Measurements from ENCODE around the gene MEN1. TPM values are rescaled to one million over a fixed set of nuclear protein-coding genes. Genes with fewer than 3 reads are reported as not detected.

The MEN1 gene
- total RNA-seq (2022; extraction: Qiagen RNA extraction) = 32.0 to 45.4 TPM (median 44.1 TPM) in 5 replicates

GRCh38 chr11:64810271-64810890, at the start of gene MEN1:
TSS of gene MEN1 (minus strand) at chr11:64810551. CDS start at chr11:64810109, 442 bp downstream.

GRCh38 chr11:64844330-64845128, 34.2 kb upstream of the MEN1 start, which contains the start of gene CDC42BPG:
TSS of gene CDC42BPG (minus strand) at chr11:64844653. CDS start at chr11:64844569, 84 bp downstream.

DNA sequence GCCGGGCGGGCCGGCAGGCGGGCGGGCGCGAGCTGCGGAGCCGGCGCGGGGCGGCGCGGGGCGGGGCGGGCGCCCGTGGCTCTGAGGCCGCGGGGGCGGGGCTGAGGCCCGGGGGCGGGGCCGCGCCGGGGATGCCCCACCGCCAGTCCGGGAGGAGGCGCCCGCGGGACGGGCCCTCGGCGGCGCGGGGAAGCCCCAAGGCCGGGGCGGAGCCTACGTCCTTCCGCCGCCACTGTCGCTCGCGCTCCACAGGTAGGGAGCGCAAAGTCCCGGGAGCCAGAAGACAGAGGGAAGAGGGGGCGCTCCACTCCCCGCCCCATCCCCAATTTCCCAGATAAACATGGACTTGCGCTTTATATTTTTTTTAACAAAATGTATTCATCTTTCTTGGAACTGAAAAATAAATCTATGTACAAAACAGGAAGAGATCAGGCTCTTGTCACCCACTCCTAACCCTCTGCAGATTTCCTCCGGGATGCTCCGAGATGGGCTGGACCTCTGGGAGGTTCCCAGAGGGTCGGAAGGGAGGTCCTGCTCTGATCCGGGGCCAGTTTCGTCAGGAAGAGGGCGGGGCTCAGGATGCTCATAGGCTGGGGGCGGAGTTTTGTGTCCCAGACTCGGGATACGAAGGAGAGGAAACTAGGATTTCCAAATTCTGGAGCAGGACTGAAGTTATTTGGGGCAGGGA, 7.0 kb downstream of the MEN1 start, which contains the start of gene MAP4K2:
Gene MAP4K2 (minus strand): TSS at position 57 of the 688 bp plus-strand sequence. CDS start 65 bp downstream, outside the sequence.

DNA sequence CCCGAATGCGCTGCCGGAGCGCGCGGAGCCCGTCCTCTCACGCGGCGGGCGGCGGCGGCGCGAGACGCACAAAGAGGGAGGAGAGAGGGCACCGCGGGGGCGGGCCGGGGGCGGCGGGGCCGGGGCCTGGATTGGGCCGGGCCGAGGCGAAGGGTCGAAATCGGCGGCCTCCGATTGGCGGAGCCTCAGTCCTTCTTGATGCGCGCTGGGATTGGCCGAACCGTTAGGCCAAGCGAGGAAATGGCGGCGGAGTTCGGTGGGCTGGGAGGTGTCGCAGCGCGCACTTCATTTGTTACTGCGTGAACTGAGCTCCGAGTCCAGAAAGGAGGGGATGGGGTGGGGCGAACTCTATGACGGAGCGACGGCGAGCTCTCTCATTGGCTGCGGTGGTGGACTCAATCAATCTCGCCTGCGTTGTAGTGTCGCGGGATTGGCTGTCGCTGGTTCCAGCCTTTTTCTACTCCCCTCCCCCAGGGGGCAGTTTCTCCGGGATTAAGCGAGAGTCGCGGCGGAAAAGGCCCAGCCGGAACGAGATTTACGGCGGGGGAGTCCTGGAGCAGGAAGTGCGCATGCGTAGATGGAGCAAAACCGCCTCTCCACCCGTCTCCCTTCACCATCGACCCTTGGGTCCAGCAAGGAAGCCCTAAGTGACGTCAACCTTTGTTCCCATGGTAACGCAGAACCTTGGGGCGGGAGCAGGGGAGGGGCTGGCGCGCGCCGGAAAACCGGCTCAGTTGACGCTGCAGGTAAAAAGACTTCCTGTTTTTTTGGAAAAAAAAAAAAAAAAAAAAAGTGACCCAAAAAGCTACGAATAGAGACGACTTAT, 31.7 kb downstream of the MEN1 start, which contains the start of gene SF1:
Gene SF1 (minus strand): TSS at position 70 of the 826 bp plus-strand sequence. CDS start 150 bp downstream, outside the sequence.

DNA sequence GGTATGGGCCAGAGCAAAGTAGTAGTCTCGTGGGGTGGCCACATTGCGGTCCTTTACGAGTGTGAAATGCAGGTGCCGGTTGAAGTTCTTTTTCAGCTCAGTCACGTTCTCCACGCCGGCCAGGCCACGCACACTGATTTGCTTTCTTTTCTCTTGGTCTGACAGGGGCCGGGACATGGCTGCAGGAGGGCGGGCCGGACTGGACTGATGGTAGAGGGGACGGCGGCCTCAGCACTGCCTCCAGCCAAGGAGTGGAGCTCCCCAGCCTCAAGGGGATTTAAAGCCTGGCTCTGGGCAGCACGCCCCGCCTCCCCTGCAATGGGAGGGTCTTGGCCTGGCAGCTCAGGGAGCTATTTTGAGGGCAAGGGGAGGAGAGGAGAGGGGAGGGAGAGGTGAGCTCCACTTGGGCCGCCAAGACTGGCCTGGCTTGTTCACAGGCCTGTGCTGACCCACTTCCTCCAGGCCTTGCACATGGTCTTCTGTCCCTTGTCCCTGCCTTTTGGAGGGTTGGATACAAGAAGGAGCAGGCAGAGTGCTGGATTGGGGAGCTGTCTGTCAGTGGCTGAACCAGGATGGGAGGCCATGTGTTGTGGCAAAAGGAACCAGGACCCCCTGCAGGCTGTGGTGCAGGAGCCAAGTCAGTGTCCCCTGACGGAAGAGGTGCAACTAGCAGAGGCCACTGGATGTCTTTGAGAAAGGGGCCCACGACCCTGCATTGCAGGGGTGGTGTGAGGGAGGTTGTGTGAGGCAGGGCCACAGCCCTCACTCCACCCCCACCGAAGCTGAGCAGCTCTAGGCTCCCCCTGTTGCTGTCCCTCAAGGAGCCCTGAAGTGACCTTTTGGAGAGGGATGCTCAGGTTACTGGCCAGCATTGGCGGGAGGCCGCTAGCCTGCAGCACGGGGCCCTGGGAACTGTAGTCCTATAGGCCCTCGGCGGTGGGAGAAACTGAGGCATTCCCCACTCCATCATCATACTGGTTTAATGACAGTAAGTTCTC, 50.3 kb downstream of the MEN1 start, which contains the start of gene PYGM:
Gene PYGM (minus strand): TSS at position 253 of the 998 bp plus-strand sequence. CDS start 76 bp downstream, at position 177.

Other genes starting within 250 kb of the MEN1 start
- gene SLC22A12, start 219.3 kb downstream of the MEN1 start, total RNA-seq (2022; extraction: Qiagen RNA extraction) = not detected in 5 replicates
- 0.15 to 0.40 TPM (median 0.23 TPM) in 5 replicates for gene NRXN2, start 87.4 kb downstream of the MEN1 start, total RNA-seq (2022; extraction: Qiagen RNA extraction)
- gene RASGRP2, start 66.4 kb downstream of the MEN1 start, total RNA-seq (2022; extraction: Qiagen RNA extraction) = 1.0 to 1.5 TPM (median 1.1 TPM) in 5 replicates
- 0.18 to 0.54 TPM (median 0.25 TPM) in 5 replicates for gene PYGM, start 50.6 kb downstream of the MEN1 start, total RNA-seq (2022; extraction: Qiagen RNA extraction)
- 162 to 230 TPM (median 166 TPM) in 5 replicates for gene SF1, start 32.0 kb downstream of the MEN1 start, total RNA-seq (2022; extraction: Qiagen RNA extraction)
- gene MAP4K2, start 7.3 kb downstream of the MEN1 start, total RNA-seq (2022; extraction: Qiagen RNA extraction) = 5.7 to 11.3 TPM (median 9.6 TPM) in 5 replicates
- 1.0 to 3.0 TPM (median 1.8 TPM) in 5 replicates for gene CDC42BPG, start 34.1 kb upstream of the MEN1 start, total RNA-seq (2022; extraction: Qiagen RNA extraction)
- 98.0 to 142 TPM (median 132 TPM) in 5 replicates for gene EHD1, start 68.1 kb upstream of the MEN1 start, total RNA-seq (2022; extraction: Qiagen RNA extraction)
- 12.4 to 25.1 TPM (median 23.4 TPM) in 5 replicates for gene ATG2A, start 106.7 kb upstream of the MEN1 start, total RNA-seq (2022; extraction: Qiagen RNA extraction)
- gene PPP2R5B, start 114.1 kb upstream of the MEN1 start, total RNA-seq (2022; extraction: Qiagen RNA extraction) = 4.5 to 6.9 TPM (median 4.9 TPM) in 5 replicates
- gene GPHA2, start 125.3 kb upstream of the MEN1 start, total RNA-seq (2022; extraction: Qiagen RNA extraction) = not detected in 5 replicates
- gene MAJIN, start 161.6 kb upstream of the MEN1 start, total RNA-seq (2022; extraction: Qiagen RNA extraction) = not detected in 5 replicates
- 0.74 to 1.0 TPM (median 0.96 TPM) in 5 replicates for gene BATF2, start 186.4 kb upstream of the MEN1 start, total RNA-seq (2022; extraction: Qiagen RNA extraction)
- 167 to 196 TPM (median 191 TPM) in 5 replicates for gene ARL2, start 203.6 kb upstream of the MEN1 start, total RNA-seq (2022; extraction: Qiagen RNA extraction)
- 20.7 to 25.8 TPM (median 23.6 TPM) in 5 replicates for gene SNX15, start 216.9 kb upstream of the MEN1 start, total RNA-seq (2022; extraction: Qiagen RNA extraction)
- gene SAC3D1, start 230.7 kb upstream of the MEN1 start, total RNA-seq (2022; extraction: Qiagen RNA extraction) = 33.4 to 59.7 TPM (median 56.5 TPM) in 5 replicates
- gene NAALADL1, start 248.0 kb upstream of the MEN1 start, total RNA-seq (2022; extraction: Qiagen RNA extraction) = 0.03 TPM in 1 of 5 replicates, not detected in the others